ENCODE results near the gene UNC13C.

GRCh38 chr15:54619180-54619579 lies 640.9 kb downstream of the UNC13C start:
- TF ChIP-seq CTCF (IDR thresholded peaks at IDR 0.05; ENCODE audit: insufficient read depth, low read depth, low read length) (no peak), EZH2 (IDR thresholded peaks at IDR 0.05; ENCODE audit: insufficient read depth, low read length) (no peak)

Measured in astrocyte (in vitro differentiated cells and primary cell).